Parathyroid adenoma (tissue), 2 donors: ENCODE measurements around the gene RNPEPL1.

Experiments used
- H2AFZ ChIP-seq: fragments of 300-600 bp; sonication (generic); one replicate; pipeline ENCODE4 v1.7.0; 2017; ENCODE audit warnings: antibody characterized with exemption, mild to moderate bottlenecking
- H3K27ac ChIP-seq: fragments of 300-600 bp; sonication (generic); one replicate; pipeline ENCODE4 v1.7.0; 2017
- H3K27me3 ChIP-seq: fragments of 300-600 bp; sonication (generic); one replicate; pipeline ENCODE4 v1.7.0; 2017; ENCODE audit warnings: low read length; ENCODE audit not compliant: control insufficient read depth, insufficient read depth
- H3K36me3 ChIP-seq: fragments of 300-600 bp; sonication (generic); one replicate; pipeline ENCODE4 v1.7.0; 2017; ENCODE audit warnings: low read length; ENCODE audit not compliant: control insufficient read depth, insufficient read depth
- H3K4me1 ChIP-seq: fragments of 300-600 bp; sonication (generic); one replicate; pipeline ENCODE4 v1.7.0; 2017; ENCODE audit warnings: control low read depth
- H3K4me2 ChIP-seq: fragments of 300-600 bp; sonication (generic); one replicate; pipeline ENCODE4 v1.7.0; 2017; ENCODE audit warnings: low read length
- H3K4me3 ChIP-seq: fragments of 300-600 bp; sonication (generic); one replicate; pipeline ENCODE4 v1.7.0; 2017; ENCODE audit warnings: low read depth, low read length
- H3K79me2 ChIP-seq: fragments of 300-600 bp; sonication (generic); one replicate; pipeline ENCODE4 v1.7.0; 2017; ENCODE audit warnings: control low read depth
- H3K9ac ChIP-seq: fragments of 300-600 bp; sonication (generic); one replicate; pipeline ENCODE4 v1.7.0; 2017; ENCODE audit warnings: mild to moderate bottlenecking
- H3K9me3 ChIP-seq: fragments of 300-600 bp; sonication (generic); one replicate; pipeline ENCODE4 v1.7.0; 2017; ENCODE audit warnings: low read length; ENCODE audit not compliant: control insufficient read depth
- TF ChIP-seq, protein P1 (sequence below): fragments of 300-600 bp; sonication (generic); IDR thresholded peaks from one replicate; pipeline ENCODE4 v1.7.0; 2017; ENCODE audit warnings: antibody characterized with exemption, mild to moderate bottlenecking
- donor health status: primary hyperparathyroidism.

Gene RNPEPL1

DNA sequence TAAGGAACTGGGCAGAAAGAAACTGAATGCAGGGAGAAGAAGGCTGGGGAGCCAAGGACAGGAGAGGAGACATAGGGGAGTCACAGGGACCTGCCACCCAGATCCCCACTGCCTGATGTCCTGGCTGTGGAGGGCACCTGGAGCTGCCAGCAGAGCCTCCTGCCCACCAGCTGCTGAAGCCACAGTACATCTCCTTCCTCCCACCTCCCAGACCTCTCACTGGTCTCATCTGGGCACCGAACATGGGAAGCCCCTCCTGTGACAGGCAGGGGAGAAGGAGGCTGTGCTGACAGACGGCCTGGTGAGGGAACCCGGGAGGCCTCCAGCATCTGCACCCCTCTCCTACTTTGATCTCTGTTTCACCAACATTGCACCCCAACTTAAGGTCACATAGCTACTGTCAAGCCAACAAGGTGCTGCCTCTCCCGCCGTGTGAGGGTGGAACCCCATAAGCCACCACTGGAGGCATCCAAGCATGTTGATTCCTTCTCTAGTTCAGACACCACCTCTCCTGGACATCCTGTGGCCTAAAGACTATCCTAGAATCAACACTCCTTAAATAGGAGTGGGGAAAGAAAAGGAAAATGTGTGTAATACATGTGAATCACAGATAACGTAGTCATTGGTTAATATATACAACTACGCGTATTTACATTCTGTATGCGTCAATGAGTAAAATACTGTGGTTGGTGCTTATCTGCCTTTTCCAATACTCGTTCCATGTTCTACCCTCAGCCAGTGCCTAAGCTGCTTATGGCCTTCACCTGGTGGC, 3.5 kb upstream of the RNPEPL1 start:
- Histone ChIP-seq H3K9me3 (no peaks in the 10 kb centered on the region), H3K27me3 (no peaks in the 10 kb centered on the region), H2AFZ (no peak overlapping the region), H3K27ac (no peak overlapping the region), H3K9ac (no peak overlapping the region), H3K4me1 (peaks cover 27% of the 10 kb centered on the region), H3K4me2 (no peak overlapping the region), H3K79me2 (peaks cover 2% of the 10 kb centered on the region), H3K36me3 (no peaks in the 10 kb centered on the region), H3K4me3 (no peak overlapping the region)
- TF ChIP-seq, protein P1, sequence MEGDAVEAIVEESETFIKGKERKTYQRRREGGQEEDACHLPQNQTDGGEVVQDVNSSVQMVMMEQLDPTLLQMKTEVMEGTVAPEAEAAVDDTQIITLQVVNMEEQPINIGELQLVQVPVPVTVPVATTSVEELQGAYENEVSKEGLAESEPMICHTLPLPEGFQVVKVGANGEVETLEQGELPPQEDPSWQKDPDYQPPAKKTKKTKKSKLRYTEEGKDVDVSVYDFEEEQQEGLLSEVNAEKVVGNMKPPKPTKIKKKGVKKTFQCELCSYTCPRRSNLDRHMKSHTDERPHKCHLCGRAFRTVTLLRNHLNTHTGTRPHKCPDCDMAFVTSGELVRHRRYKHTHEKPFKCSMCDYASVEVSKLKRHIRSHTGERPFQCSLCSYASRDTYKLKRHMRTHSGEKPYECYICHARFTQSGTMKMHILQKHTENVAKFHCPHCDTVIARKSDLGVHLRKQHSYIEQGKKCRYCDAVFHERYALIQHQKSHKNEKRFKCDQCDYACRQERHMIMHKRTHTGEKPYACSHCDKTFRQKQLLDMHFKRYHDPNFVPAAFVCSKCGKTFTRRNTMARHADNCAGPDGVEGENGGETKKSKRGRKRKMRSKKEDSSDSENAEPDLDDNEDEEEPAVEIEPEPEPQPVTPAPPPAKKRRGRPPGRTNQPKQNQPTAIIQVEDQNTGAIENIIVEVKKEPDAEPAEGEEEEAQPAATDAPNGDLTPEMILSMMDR, result no peak

DNA sequence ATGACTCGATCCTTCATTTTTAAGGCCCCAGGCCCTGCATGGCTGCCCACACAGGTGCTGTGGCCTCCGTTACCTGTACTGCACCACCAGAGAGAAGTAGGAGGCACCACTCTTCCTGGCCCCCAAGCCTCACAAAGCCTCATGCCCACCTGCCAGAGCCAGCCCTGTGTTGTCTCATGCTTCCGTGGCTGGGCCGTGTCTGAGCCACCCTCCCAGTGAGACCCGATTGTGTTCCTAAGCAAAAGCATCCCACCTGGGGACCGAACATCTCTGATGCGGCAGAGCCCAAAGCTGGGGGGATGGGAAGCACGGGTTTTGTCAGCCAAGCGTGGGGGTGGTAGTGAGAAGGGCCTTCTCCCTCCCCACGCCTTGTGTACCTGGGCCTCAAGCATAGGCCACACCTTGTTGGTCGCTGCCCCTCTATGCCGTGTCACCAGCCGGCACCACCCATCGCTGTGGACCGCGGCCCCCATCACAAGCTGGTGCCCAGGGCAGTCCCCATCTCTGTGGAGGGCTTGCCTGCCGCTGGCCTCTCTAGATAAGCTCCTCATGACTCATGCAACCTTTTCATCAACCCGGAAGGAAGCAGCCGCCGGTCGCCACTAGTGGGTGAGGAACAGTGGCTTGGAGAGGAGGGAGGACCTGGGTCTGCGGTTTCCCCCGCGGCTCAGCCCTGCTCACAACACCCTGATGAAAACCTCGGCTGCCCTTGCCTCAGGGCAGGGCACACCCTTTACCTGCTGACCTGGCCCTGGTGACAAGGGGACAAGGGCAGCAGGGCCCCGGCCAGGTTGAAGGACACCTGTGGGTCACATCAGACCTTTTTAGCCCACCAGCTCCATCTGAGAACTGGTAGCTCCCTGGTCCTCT, 2.7 kb upstream of the RNPEPL1 start:
- H3K79me2 ChIP-seq, result peaks cover 2% of the 10 kb centered on the region
- peak overlapping the region; percentile 54 for H3K4me3 ChIP-seq
- no peaks in the 10 kb centered on the region for H3K36me3 ChIP-seq
- H2AFZ ChIP-seq, result peak overlapping the region; percentile 89
- H3K4me2 ChIP-seq, result peak overlapping the region; percentile 81
- TF ChIP-seq, protein P1, result no peak
- H3K9ac ChIP-seq, result no peak overlapping the region
- peaks cover 24% of the 10 kb centered on the region for H3K4me1 ChIP-seq
- H3K27ac ChIP-seq, result peak overlapping the region; percentile 59
- H3K9me3 ChIP-seq, result no peaks in the 10 kb centered on the region
- no peaks in the 10 kb centered on the region for H3K27me3 ChIP-seq

DNA sequence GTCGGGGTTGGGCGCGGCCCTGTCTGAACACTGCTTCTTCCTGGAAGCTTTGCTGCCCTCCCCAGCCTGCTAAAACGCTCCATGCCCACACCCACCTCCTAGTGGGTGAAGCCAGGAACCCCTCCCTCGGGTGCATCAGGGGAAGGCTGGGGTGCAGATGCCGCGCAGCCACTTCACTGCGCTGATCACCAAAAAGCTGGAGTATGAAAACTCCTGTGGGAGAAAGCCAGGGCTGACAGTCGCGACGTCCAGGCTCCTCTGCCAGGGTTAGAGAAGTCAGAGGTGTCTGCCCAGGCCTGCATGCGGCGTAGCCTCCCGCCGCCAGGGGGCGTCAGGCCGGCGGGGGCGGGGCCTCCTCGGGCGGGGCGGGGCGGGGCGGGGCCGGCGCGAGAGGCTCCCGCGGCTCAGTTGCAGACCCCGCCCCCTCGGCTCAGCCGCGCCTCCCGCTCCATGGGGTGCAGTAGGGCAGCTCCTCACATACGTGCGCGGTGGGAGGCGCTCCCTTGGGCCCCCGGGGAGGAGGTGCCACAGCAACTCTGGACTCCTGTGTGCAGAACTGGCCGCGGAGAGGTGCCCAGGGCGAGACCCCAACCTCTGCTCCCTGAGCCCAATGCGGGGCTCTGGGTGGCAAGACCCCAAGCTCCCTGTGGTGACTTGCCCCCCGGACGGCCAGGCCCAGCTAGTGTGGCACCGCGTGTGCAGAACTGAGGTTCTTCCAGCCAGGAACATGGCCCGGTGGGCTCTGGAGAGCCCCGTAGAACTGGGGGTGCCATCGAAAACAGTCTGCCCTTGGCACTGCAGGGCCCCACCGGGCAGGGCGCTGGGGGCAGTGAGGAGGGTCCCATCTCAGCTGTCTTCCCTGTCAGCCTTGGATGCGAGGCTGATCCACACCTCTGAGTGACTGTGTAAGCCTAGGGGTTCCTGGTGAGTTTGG, 1.8 kb upstream of the RNPEPL1 start:
- no peaks in the 10 kb centered on the region for H3K36me3 ChIP-seq
- no peak overlapping the region for H3K9ac ChIP-seq
- H3K4me2 ChIP-seq, result peak overlapping the region; percentile 94
- no peaks in the 10 kb centered on the region for H3K9me3 ChIP-seq
- H3K79me2 ChIP-seq, result peaks cover 2% of the 10 kb centered on the region
- H3K4me1 ChIP-seq, result peaks cover 24% of the 10 kb centered on the region
- TF ChIP-seq, protein P1, result peak; percentile 79
- H3K4me3 ChIP-seq, result peak overlapping the region; percentile 54
- H2AFZ ChIP-seq, result peak overlapping the region; percentile 89
- peak overlapping the region; percentile 65 for H3K27ac ChIP-seq
- no peaks in the 10 kb centered on the region for H3K27me3 ChIP-seq

DNA sequence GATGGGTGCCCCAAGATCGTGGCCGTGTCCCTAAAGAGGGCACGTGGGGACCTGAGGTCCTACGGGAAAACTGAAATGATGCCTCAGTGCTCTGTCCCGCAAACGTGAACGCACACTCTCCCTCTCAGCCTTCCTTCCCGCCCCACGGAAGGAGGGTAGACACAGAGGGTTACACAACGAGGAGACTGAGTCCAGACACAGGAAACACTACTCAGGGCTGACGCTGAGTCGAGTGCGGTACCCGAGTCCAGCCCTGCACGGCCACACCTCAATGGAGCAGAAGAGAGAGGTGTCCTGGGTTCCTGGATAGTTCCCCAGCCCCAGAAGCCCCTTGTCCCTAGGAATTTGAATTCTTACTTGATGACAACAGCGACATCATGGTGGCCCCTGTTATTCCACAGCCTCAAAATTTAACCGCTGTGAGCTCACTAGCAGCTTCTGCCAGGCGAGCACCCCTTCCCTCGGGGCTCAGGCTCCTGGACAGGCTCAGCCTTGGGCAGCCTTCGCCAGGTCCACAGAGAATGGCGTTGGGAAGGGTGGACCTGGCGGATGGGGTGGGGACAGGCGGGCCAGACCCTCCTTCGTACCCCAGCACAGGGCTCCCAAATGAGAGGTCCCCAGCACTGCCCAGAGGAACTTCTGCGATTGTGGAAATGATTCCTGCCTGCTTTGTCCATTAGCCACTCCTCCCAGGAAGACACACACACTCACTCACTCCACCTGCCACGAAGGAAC, 980 bp upstream of the RNPEPL1 start:
- Histone ChIP-seq H3K27me3 (no peaks in the 10 kb centered on the region), H3K9me3 (no peaks in the 10 kb centered on the region), H3K4me1 (peaks cover 19% of the 10 kb centered on the region), H3K4me3 (peak overlapping the region; percentile 44), H2AFZ (peak overlapping the region; percentile 90), H3K27ac (peak overlapping the region; percentile 65), H3K36me3 (no peaks in the 10 kb centered on the region), H3K79me2 (peaks cover 2% of the 10 kb centered on the region), H3K9ac (no peak overlapping the region), H3K4me2 (peak overlapping the region; percentile 94)
- TF ChIP-seq, protein P1, result no peak
